Measurements from ENCODE around the gene RNASE7.
"Not testable (repeated sequence)": the region's sequence is repeated elsewhere in the genome, so short reads cannot be mapped to it uniquely, and the experiment has no call there.

Gene RNASE7

GRCh38 chr14:20999591-20999990 is 42.6 kb upstream of the RNASE7 start:
- Histone ChIP-seq H3K27ac (no peak overlapping the region), H3K4me3 (no peak overlapping the region)
- no peak for TF ChIP-seq CTCF (IDR thresholded peaks at IDR 0.05)
- DNase-seq (ENCODE audit: low spot score): no peak

GRCh38 chr14:21001218-21001617 is 40.9 kb upstream of the RNASE7 start:
- no peak for DNase-seq (ENCODE audit: low spot score)
- Histone ChIP-seq H3K27ac (no peak overlapping the region), H3K4me3 (no peak overlapping the region)
- no peak for TF ChIP-seq CTCF (IDR thresholded peaks at IDR 0.05)

GRCh38 chr14:21003788-21004346 is 38.3 kb upstream of the RNASE7 start:
- Histone ChIP-seq H3K27ac (no peak overlapping the region), H3K4me3 (peak overlapping the region; percentile 29)
- no peak for TF ChIP-seq CTCF (IDR thresholded peaks at IDR 0.05)
- no peak for DNase-seq (ENCODE audit: low spot score)

- DNase-seq (ENCODE audit: low spot score); H3K27ac ChIP-seq; H3K4me3 ChIP-seq: not testable (repeated sequence)
Observed at GRCh38 chr14:21009721-21010120, 32.4 kb upstream of the RNASE7 start.

GRCh38 chr14:21011136-21011535 is 31.0 kb upstream of the RNASE7 start:
- Histone ChIP-seq H3K27ac (no peak overlapping the region), H3K4me3 (no peak overlapping the region)
- peak; percentile 58 for DNase-seq (ENCODE audit: low spot score)
- no peak for TF ChIP-seq CTCF (IDR thresholded peaks at IDR 0.05)

- Histone ChIP-seq H3K4me3 (no peak overlapping the region), H3K27ac (no peak overlapping the region)
- TF ChIP-seq CTCF (IDR thresholded peaks at IDR 0.05): peak; percentile 97
- peak; percentile 84 for DNase-seq (ENCODE audit: low spot score)
Observed at GRCh38 chr14:21014761-21015190, 27.4 kb upstream of the RNASE7 start.

GRCh38 chr14:21015312-21015711 is 26.9 kb upstream of the RNASE7 start:
- peak; percentile 33 for DNase-seq (ENCODE audit: low spot score)
- H3K27ac ChIP-seq: no peak overlapping the region
- no peak overlapping the region for H3K4me3 ChIP-seq
- no peak for TF ChIP-seq CTCF (IDR thresholded peaks at IDR 0.05)

Data from coronary artery (tissue), 2 donors.